C4-2B (cell line): ENCODE measurements around the gene DUSP1.

ENCODE experiments used
- H3K27ac ChIP-seq: fragments of 450-650 bp; 2 replicates; pipeline ENCODE4 v1.5.1; 2017
- CTCF ChIP-seq: fragments of 450-650 bp; conservative IDR thresholded peaks from 2 replicates; pipeline ENCODE4 v1.5.1; 2017; ENCODE audit warnings: mild to moderate bottlenecking
- ZFX ChIP-seq: fragments of 450-650 bp; IDR thresholded peaks from 2 replicates; pipeline ENCODE4 v1.6.1; 2017

DUSP1 gene

GRCh38 chr5:172753101-172753500 lies 17.9 kb downstream of the DUSP1 start:
- no peak overlapping the region for H3K27ac ChIP-seq
- no peak for TF ChIP-seq ZFX
- TF ChIP-seq CTCF = no peak

DNA sequence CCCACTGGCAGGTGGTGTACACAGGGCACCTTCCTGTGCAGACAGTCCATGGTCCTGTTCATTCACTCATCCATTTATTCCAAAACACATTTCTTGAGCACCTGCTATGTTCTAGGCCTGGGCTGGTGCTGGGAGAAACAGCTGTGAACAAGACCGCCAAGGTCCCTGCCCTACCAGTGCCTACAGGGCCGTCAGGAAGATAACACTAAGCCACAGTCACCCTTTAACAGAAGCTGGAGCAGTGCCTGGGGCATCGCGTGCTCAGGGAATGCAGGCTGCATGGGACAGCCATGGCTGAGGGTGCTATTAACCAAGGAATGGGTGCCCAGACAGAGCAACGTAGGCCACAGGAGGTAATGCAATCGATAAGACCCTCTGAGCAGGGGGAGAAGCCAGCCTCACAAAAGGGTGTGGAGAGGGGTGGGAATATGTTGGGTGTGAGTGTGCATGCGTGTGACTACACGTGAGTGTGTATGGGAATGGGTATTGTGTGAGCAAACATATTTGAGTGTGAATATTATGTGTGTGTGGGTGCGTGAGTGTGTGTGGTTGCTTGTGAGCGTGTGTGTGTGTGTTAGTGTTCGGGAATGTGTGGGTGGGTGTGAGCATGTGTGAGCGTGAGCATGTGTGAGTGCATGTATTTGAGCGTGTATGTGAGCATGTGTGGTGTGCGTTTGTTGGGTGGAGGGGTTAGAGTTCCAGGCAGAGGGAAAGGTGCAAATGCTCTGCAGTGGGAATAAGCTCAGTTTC lies 19.1 kb downstream of the DUSP1 start:
- TF ChIP-seq CTCF (no peak), ZFX (no peak)
- no peak overlapping the region for H3K27ac ChIP-seq

GRCh38 chr5:172749881-172750633 lies 20.9 kb downstream of the DUSP1 start:
- TF ChIP-seq CTCF = no peak
- TF ChIP-seq ZFX = no peak
- H3K27ac ChIP-seq = no peak overlapping the region

DNA sequence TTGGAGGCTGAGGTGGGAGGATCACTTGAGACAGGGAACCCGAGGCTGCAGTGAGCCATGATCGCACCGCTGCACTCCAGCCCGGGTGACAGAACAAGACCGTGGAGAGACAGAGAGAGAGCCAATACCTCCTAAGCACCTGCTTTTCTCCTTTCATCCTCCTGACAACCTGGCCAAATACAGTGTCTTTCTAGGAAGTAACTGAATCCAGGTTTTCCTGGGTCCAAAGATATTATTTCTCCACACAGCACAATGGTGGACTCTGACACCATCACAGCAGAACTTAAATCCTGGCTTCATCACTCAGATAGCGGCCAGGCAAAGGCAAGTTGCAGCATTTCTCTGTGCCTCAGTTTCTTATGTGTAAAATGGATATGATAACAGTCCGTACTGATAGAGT lies 21.9 kb downstream of the DUSP1 start:
- H3K27ac ChIP-seq = no peak overlapping the region

GRCh38 chr5:172748341-172748843 lies 22.6 kb downstream of the DUSP1 start:
- no peak overlapping the region for H3K27ac ChIP-seq
- TF ChIP-seq ZFX = no peak
- TF ChIP-seq CTCF = no peak

More for the DNA sequence above, 21.9 kb downstream of the DUSP1 start:
- TF ChIP-seq CTCF = no peak
- no peak for TF ChIP-seq ZFX

DNA sequence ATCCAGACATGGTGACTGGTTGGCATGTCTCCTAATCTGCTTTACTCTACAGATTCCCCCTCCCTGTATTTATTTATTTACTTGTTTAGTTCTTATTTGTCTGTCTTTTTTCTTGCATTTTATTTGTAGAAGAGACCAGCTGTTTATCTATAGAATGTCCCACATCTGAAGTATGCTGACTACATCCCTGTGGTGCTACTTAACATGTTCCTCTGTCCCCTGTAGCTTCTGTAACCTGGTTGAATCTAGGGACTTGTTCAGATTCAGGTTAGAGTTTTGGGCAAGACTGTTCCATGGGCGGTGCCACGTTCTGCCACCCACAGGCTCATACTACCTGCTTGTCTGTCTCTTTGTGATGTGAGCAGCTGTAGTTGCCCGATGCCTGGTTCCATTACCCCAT lies 23.5 kb downstream of the DUSP1 start:
- TF ChIP-seq CTCF (no peak), ZFX (no peak)
- no peak overlapping the region for H3K27ac ChIP-seq

GRCh38 chr5:172746725-172747124 lies 24.3 kb downstream of the DUSP1 start:
- TF ChIP-seq ZFX (no peak), CTCF (no peak)
- H3K27ac ChIP-seq = no peak overlapping the region
